Peyer's patch (tissue), 4 donors: ENCODE measurements around the gene ALDH2.
A peak's percentile ranks its signal among the peaks of the same experiment; 100 is the strongest.

ENCODE experiments used
- CTCF ChIP-seq, 6 experiments: fragments of 450-650 bp in 4 of 6; fragments of 200-600 bp in 2 of 6; sonication (generic) in 1 of 6; IDR thresholded peaks; one replicate each; pipeline ENCODE4 v1.5.1; 2017 to 2019; ENCODE audit warnings: antibody characterized with exemption in 6 of 6, mild to moderate bottlenecking in 3 of 6, moderate library complexity in 1 of 6
- POLR2A ChIP-seq, 2 donors: fragments of 450-650 bp; IDR thresholded peaks; one replicate each; pipeline ENCODE4 v1.5.1; 2017; ENCODE audit warnings: antibody characterized with exemption in 2 of 2, mild to moderate bottlenecking in 2 of 2, moderate library complexity in 2 of 2

GRCh38 chr12:111753144-111753881 is 13.4 kb upstream of the ALDH2 start:
- TF ChIP-seq CTCF (IDR thresholded peaks at IDR 0.05) (peak; percentile 37 to 91 (median 76)), POLR2A (IDR thresholded peaks at IDR 0.05) (no peak)
